Muscle layer of duodenum (tissue), 2 donors: ENCODE measurements around the gene SERGEF.

Experiments
- H3K27ac ChIP-seq: one replicate; pipeline ENCODE4 v1.7.0; 2013; ENCODE audit warnings: mild to moderate bottlenecking, low read length
- H3K27me3 ChIP-seq: one replicate; pipeline ENCODE4 v1.7.0; 2013; ENCODE audit warnings: low read depth, mild to moderate bottlenecking, control low read depth, low read length
- H3K36me3 ChIP-seq, 2 donors: one replicate each; pipeline ENCODE4 v1.7.0; 2013; ENCODE audit warnings: low read length in 2 of 2, control low read depth in 1 of 2, mild to moderate bottlenecking in 1 of 2; ENCODE audit not compliant: insufficient read depth in 2 of 2, control insufficient read depth in 1 of 2
- H3K4me1 ChIP-seq, 2 donors: one replicate each; pipeline ENCODE4 v1.7.0; 2013; ENCODE audit warnings: low read length in 2 of 2, mild to moderate bottlenecking in 2 of 2, control low read depth in 1 of 2, moderate library complexity in 1 of 2; ENCODE audit not compliant: insufficient read depth in 2 of 2, control insufficient read depth in 1 of 2
- H3K4me3 ChIP-seq, 2 donors: one replicate each; pipeline ENCODE4 v1.7.0; 2013; ENCODE audit warnings: low read length in 2 of 2, low read depth in 1 of 2, mild to moderate bottlenecking in 1 of 2
- H3K9me3 ChIP-seq, 2 donors: one replicate each; pipeline ENCODE4 v1.7.0; 2013; ENCODE audit warnings: low read length in 2 of 2, control low read depth in 1 of 2, mild to moderate bottlenecking in 1 of 2; ENCODE audit not compliant: control insufficient read depth in 1 of 2
- donor health status: healthy.

The SERGEF gene

GRCh38 chr11:17992916-17993315 lies 19.9 kb downstream of the SERGEF start:
- no peaks in the 10 kb centered on the region for H3K4me1 ChIP-seq
- H3K27me3 ChIP-seq: no peaks in the 10 kb centered on the region
- no peak overlapping the region for H3K27ac ChIP-seq
- peaks cover 12 to 38% of the 10 kb centered on the region in 2 donors for H3K36me3 ChIP-seq
- H3K4me3 ChIP-seq: no peak overlapping the region
- H3K9me3 ChIP-seq: no peaks in the 10 kb centered on the region

- Histone ChIP-seq H3K4me3 (no peak overlapping the region), H3K27me3 (no peaks in the 10 kb centered on the region), H3K9me3 (no peaks in the 10 kb centered on the region), H3K27ac (no peak overlapping the region), H3K4me1 (no peaks in the 10 kb centered on the region), H3K36me3 (peaks cover 22 to 39% of the 10 kb centered on the region in 2 donors)
Measured at GRCh38 chr11:17991783-17992433, 20.9 kb downstream of the SERGEF start.

- Histone ChIP-seq H3K27me3 (no peaks in the 10 kb centered on the region), H3K9me3 (no peaks in the 10 kb centered on the region), H3K27ac (no peak overlapping the region), H3K4me1 (no peaks in the 10 kb centered on the region), H3K4me3 (no peak overlapping the region), H3K36me3 (peaks cover 20 to 29% of the 10 kb centered on the region in 2 donors)
Measured at GRCh38 chr11:17989306-17989705, 23.5 kb downstream of the SERGEF start.

- Histone ChIP-seq H3K27me3 (no peaks in the 10 kb centered on the region), H3K36me3 (peaks cover 20 to 29% of the 10 kb centered on the region in 2 donors), H3K27ac (no peak overlapping the region), H3K4me1 (no peaks in the 10 kb centered on the region), H3K9me3 (no peaks in the 10 kb centered on the region), H3K4me3 (no peak overlapping the region)
Measured at GRCh38 chr11:17988465-17988864, 24.4 kb downstream of the SERGEF start.

- H3K4me3 ChIP-seq: no peak overlapping the region
- no peaks in the 10 kb centered on the region for H3K9me3 ChIP-seq
- no peak overlapping the region for H3K27ac ChIP-seq
- no peaks in the 10 kb centered on the region for H3K4me1 ChIP-seq
- peaks cover 19 to 30% of the 10 kb centered on the region in 2 donors for H3K36me3 ChIP-seq
- H3K27me3 ChIP-seq: no peaks in the 10 kb centered on the region
Measured at GRCh38 chr11:17987826-17988225, 25.0 kb downstream of the SERGEF start.

- Histone ChIP-seq H3K9me3 (no peaks in the 10 kb centered on the region), H3K27ac (no peak overlapping the region), H3K36me3 (peaks cover 16 to 27% of the 10 kb centered on the region in 2 donors), H3K4me1 (no peaks in the 10 kb centered on the region), H3K27me3 (no peaks in the 10 kb centered on the region), H3K4me3 (no peak overlapping the region)
Measured at GRCh38 chr11:17986711-17987220, 26.1 kb downstream of the SERGEF start.

GRCh38 chr11:17986007-17986710 lies 26.7 kb downstream of the SERGEF start:
- peaks cover 16 to 31% of the 10 kb centered on the region in 2 donors for H3K36me3 ChIP-seq
- H3K9me3 ChIP-seq: no peaks in the 10 kb centered on the region
- no peaks in the 10 kb centered on the region for H3K4me1 ChIP-seq
- H3K4me3 ChIP-seq: no peak overlapping the region
- peak overlapping the region; percentile 4 for H3K27ac ChIP-seq
- no peaks in the 10 kb centered on the region for H3K27me3 ChIP-seq

GRCh38 chr11:17985517-17985916 lies 27.3 kb downstream of the SERGEF start:
- H3K27me3 ChIP-seq: no peaks in the 10 kb centered on the region
- peaks cover 16 to 29% of the 10 kb centered on the region in 2 donors for H3K36me3 ChIP-seq
- H3K4me3 ChIP-seq: no peak overlapping the region
- peak overlapping the region; percentile 4 for H3K27ac ChIP-seq
- H3K9me3 ChIP-seq: no peaks in the 10 kb centered on the region
- no peaks in the 10 kb centered on the region for H3K4me1 ChIP-seq

GRCh38 chr11:17983569-17983968 lies 29.3 kb downstream of the SERGEF start:
- no peak overlapping the region for H3K4me3 ChIP-seq

GRCh38 chr11:17979770-17980371 lies 33.0 kb downstream of the SERGEF start:
- Histone ChIP-seq H3K36me3 (peaks cover 4 to 19% of the 10 kb centered on the region in 2 donors), H3K27me3 (no peaks in the 10 kb centered on the region), H3K27ac (no peak overlapping the region), H3K4me1 (no peaks in the 10 kb centered on the region), H3K4me3 (no peak overlapping the region), H3K9me3 (no peaks in the 10 kb centered on the region)

More at GRCh38 chr11:17983569-17983968, 29.3 kb downstream of the SERGEF start:
- peaks cover 16 to 21% of the 10 kb centered on the region in 2 donors for H3K36me3 ChIP-seq
- H3K9me3 ChIP-seq: no peaks in the 10 kb centered on the region
- H3K27ac ChIP-seq: no peak overlapping the region
- H3K27me3 ChIP-seq: no peaks in the 10 kb centered on the region
- H3K4me1 ChIP-seq: no peaks in the 10 kb centered on the region

GRCh38 chr11:17978553-17979287 lies 34.1 kb downstream of the SERGEF start:
- H3K9me3 ChIP-seq: no peaks in the 10 kb centered on the region
- H3K4me3 ChIP-seq: no peak overlapping the region
- H3K4me1 ChIP-seq: no peaks in the 10 kb centered on the region
- no peaks in the 10 kb centered on the region for H3K27me3 ChIP-seq
- H3K36me3 ChIP-seq: peaks cover 4 to 19% of the 10 kb centered on the region in 2 donors
- no peak overlapping the region for H3K27ac ChIP-seq
